ENCODE results near the gene ARMC5.
A peak's percentile ranks its signal among the peaks of the same experiment; 100 is the strongest.
"Not testable (repeated sequence)": the region's sequence is repeated elsewhere in the genome, so short reads cannot be mapped to it uniquely, and the experiment has no call there.

The ARMC5 gene, protein sequence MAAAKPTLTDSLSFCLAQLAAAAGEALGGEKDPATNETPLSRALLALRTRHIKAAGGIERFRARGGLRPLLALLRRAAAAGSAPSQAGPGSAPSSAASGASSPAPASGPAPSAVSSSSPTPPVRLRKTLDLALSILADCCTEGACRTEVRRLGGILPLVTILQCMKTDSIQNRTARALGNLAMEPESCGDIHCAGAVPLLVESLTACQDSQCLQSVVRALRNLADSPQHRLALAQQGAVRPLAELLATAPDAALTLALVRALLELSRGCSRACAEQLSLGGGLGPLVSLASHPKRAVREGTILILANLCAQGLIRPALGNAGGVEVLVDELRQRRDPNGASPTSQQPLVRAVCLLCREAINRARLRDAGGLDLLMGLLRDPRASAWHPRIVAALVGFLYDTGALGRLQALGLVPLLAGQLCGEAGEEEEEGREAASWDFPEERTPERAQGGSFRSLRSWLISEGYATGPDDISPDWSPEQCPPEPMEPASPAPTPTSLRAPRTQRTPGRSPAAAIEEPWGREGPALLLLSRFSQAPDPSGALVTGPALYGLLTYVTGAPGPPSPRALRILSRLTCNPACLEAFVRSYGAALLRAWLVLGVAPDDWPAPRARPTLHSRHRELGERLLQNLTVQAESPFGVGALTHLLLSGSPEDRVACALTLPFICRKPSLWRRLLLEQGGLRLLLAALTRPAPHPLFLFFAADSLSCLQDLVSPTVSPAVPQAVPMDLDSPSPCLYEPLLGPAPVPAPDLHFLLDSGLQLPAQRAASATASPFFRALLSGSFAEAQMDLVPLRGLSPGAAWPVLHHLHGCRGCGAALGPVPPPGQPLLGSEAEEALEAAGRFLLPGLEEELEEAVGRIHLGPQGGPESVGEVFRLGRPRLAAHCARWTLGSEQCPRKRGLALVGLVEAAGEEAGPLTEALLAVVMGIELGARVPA

DNA sequence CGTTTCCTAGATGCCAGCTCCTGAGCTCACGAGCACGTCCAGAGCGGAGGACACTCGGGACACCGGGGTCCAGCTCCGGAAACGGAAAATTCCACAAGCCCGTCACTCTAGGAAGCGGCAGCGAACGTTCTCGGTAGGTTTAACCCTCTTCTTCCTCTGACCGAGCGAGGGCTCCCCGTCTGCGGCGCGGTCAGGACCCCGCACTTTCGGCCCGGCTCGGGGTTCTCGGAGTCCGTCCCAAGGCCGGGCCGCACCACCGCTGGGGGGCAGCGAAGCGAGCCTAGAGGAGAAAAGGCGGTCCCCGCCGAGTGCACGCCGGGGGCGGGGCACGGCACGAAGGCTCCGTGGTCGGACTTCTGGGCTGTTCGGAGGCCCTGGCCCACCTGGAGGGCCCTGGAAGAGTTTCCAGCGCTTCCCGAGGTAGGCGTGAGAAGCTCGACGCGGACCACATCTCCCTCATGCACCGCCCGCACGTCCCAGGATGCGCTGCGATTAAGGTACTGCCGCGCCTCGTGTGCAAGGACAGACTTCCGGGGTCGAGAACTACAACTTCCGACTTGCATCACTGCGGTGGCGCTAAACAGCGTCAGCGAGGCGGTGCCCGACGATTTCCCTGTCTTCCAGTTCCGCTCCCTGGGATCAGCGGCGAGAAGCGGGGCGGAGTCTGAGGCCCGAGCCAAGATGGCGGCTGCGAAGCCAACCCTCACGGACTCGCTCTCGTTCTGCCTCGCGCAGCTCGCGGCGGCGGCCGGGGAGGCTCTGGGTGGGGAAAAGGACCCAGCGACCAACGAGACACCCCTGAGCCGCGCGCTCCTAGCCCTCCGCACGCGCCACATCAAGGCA lies at the start of gene ARMC5:
TSS of gene ARMC5 (plus strand) at position 658 of the 843 bp plus-strand sequence. CDS start at position 682, 24 bp downstream.
- peak; percentile 91 for DNase-seq

DNA sequence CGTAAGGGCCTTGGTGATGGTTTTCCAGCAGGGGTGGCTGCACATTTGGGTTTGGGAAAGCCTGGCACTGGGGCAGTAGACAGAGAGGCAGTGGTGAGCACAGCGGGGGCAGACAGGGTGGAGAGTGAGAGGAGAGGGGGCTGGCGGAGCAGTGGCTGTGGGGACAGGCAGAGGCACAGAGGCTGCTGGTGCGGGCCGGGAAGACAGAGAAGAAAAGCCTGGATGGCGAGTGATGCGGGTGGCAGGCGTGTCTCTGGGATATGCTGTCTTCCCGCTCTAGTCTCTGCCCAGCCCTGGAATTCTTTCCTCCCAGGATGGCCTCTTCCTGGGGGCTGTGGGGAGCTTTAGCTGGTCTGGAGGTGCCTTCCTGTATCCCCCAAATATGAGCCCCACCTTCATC lies 49.2 kb upstream of the ARMC5 start:
- DNase-seq = no peak

DNA sequence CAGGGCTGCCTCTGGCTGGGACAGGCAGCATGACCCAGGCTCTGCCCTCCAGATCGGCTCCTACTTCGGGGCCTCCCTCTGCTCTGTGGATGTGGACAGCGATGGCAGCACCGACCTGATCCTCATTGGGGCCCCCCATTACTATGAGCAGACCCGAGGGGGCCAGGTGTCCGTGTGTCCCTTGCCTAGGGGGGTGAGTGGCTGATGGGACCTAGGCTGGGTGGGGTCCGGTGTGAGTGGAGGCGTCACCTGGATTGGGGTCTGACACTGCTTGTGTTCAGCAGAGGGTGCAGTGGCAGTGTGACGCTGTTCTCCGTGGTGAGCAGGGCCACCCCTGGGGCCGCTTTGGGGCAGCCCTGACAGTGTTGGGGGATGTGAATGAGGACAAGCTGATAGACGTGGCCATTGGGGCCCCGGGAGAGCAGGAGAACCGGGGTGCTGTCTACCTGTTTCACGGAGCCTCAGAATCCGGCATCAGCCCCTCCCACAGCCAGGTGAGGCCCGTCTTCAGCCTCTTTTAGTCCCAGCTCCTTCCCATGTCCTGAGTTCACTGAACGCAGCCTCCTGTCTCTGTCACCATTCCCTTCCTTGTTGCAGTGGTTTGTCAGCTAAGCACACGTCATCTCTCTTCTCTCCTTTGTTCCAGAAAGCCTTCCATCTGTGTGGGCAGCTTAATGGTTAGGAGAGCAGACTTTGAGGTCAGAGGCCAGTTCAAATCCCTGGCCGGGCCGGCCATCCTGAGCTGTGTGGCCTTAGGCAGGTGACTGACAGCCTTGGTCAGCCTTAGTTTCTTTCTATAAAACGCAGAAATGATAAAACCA lies 48.1 kb upstream of the ARMC5 start:
- DNase-seq = no peak

DNA sequence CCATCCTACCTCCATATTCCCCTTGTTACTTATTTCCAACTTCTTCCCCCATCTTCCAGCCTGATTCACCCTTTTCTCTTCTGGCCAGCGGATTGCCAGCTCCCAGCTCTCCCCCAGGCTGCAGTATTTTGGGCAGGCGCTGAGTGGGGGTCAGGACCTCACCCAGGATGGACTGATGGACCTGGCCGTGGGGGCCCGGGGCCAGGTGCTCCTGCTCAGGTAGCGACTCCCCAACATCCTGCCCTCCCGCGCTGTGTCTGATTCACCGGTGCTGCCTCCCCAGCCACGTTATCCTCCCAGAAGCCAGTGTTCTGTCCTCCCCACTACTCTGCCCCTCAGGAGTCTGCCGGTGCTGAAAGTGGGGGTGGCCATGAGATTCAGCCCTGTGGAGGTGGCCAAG lies 46.6 kb upstream of the ARMC5 start:
- no peak for DNase-seq

DNA sequence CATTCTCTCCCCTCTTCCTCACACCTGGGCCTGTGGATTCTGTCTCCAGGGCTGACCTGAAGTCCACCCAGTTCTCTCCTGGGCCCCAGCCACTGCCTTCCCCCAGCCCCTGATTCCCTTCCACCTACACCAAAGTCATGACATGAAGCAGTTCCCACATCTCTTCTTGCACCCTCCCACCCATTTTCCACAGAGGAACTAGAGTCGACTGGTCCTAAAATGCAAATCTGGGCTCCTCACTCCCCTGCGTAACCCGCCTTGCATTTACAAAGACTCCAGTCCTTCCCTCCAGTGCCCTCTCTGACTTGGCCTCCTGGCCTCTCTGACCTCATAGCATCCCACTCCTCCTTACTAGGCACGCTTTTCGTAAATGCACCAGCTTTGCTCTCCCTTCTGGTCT lies 45.9 kb upstream of the ARMC5 start:
- no peak for DNase-seq

DNA sequence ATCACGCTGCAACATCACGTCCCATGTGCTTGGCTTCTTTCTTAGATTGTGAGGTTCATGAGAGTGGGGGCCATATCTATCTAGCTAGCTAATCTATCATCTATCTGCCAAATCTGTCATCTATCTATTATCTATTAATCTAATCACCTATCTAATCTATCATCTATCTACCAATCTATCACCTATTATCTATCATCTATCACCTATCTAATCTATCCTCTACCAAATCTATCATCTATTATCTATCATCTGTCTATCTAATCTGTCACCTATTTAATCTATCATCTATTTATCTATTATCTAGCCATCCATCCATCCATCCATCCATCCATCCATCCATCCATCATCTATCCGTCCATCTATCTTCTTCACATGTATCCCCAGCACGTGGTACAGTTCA lies 45.4 kb upstream of the ARMC5 start:
- no peak for DNase-seq

DNA sequence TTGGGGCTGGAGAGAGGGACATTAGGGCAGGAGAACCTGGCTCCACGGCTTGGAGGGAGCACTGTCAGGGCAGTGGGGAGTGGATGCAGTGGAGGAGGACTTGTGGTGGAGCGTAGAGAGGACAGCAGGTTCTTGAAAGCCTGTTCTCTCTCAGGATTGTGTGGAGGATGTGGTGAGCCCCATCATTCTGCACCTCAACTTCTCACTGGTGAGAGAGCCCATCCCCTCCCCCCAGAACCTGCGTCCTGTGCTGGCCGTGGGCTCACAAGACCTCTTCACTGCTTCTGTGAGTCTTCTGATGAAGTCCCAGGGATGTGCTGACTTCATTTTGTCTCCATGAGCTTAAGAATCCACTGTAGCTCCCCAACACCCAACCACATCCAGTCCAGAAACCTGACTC lies 44.6 kb upstream of the ARMC5 start:
- no peak for DNase-seq

DNA sequence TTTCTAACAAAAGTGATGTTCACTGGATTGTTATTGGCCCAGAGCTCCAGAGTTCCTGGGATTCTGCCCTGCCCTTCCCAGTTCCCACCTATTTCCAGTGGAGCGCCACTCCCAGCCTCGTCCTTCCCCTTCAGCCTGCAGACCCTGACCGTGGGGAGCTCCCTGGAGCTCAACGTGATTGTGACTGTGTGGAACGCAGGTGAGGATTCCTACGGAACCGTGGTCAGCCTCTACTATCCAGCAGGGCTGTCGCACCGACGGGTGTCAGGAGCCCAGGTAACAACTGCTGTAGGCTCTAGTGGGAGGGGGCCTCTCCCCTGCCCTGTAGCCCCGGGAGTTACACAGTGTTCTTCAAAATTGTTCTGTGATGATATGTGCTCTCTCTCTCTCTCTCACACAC lies 42.9 kb upstream of the ARMC5 start:
- DNase-seq = no peak

DNA sequence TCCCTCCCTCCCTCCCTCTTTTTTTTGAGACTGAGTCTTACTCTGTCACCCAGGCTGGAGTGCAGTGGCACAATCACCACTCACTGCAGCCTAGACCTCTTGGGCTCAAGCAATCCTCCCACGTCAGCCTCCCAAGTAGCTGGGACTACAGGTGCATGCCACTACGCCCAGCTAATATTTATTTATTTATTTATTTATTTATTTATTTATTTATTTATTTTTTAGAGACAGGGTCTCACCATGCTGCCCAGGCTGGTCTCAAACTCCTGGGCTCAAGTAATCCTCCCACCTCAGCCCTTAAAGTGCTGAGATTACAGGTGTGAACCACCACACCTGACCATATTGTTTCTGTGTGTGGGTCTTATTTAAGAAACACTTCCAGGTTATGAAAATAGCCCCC lies 42.3 kb upstream of the ARMC5 start:
- not testable (repeated sequence) for DNase-seq

DNA sequence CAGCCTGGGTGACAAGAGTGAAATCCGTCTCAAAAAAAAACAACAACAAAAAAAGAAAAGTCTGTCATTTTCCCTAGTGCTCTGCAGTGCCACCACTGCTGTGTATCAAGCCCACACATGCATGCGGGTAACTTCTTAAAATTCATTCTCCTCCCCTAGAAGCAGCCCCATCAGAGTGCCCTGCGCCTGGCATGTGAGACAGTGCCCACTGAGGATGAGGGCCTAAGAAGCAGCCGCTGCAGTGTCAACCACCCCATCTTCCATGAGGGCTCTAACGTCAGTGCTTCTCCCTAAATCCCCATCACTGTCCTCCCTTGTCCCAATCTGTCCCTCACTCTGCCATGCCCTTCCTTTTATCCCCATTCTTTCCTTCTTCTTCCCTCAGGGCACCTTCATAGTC lies 41.4 kb upstream of the ARMC5 start:
- no peak for DNase-seq

DNA sequence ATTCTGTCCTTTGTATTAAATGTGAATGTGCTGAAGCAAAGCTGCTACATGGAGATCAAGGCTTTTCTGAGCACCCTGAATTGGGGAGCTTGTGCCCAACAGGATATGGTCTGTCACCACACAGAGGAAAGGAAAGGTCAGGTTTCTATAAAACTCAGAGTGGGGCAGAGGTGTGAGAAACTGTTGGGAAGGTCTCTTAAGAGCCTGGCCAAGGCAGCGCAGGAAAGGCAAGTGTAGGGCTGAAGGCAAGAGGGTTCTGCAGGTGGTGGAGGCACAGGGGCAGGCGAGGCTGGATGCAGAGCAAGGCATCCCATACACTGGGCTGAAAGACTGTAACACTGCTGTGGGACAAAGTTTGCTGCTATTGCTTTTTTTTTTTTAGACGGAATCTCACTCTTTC lies 39.3 kb upstream of the ARMC5 start:
- no peak for DNase-seq

DNA sequence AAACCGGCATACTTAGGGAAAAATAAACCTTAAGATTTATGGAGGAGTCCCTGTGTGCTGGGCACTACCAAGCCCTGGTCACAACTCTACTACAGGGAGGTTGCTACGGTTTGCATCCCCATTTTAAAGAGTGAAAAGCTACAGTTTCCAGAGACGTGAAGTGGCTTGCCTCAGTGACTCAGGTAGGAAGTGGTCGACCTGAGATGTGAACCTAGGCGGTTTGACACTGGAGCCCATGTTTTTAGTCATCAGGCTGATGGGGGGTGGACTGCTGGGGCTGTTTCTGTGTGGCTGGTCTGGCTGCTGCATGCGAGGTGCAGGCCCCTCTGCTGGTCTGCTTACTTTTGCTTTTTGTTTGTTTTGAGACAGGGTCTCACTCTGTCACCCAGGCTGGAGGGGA lies 37.7 kb upstream of the ARMC5 start:
- peak; percentile 13 for DNase-seq

DNA sequence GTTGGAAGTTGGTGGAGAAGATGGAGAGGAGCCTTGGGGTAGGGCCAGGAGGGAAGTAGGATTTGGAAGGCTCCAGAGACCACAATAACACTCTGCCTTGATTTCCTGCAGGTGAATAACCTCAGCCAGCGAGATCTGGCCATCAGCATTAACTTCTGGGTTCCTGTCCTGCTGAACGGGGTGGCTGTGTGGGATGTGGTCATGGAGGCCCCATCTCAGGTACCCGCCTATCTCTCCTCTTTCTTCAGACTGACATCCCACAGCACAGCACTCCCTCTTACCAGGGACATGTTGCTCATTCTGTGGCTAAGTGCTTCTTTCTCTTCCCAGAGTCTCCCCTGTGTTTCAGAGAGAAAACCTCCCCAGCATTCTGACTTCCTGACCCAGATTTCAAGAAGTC lies 36.1 kb upstream of the ARMC5 start:
- DNase-seq = no peak

DNA sequence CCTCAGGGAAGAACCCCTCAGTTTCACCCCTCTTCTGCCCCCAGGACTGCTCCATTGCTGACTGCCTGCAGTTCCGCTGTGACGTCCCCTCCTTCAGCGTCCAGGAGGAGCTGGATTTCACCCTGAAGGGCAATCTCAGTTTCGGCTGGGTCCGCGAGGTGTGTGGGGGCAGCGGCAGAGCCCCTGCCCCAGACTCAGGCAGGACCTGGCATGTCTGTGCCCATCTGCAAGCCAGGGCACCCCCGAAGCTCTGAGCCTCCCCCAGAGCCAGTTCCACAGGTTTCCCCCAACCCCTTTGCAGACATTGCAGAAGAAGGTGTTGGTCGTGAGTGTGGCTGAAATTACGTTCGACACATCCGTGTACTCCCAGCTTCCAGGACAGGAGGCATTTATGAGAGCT lies 35.5 kb upstream of the ARMC5 start:
- DNase-seq = no peak

DNA sequence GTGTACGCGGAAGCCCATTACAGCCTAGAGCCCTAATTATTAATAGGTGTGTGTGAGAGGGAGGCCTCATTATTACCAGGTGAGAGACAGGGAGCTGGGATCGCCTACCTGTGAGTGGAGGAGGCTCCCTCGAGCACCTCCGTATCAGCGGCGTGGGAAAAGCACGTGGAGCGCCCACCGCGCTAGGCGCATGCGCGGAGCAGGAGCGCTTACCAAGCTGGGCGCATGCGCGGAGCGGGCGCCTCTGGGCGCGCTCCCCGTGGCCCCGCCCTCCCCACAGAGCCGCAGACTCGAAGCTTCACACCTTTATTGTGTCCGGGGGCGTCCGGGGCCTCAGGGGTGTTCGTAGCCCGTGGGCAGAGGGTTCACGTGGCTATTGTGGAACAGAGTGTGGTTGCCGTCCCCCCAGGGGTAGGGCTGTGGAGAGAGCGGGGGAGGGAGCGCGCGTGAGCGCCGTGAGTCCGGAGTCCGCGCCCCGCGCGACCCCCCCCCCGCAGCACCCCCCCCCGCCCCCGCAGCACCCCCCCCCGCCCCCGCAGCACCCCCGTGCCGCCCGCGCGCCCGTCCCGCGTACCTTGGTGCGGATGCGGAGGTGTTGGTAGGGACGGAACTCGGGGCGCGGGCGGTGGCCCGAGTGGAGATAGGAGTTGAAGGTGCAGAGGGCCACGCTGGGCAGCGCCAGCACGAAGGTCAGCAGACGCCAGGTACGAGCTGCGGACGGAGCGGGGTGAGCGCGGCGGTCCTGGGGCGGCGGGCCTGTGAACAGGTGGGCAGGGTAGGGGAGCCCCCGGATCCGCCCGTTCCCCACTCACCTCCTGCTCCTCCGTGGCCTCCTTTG lies 31.6 kb upstream of the ARMC5 start:
- peak; percentile 74 for DNase-seq

DNA sequence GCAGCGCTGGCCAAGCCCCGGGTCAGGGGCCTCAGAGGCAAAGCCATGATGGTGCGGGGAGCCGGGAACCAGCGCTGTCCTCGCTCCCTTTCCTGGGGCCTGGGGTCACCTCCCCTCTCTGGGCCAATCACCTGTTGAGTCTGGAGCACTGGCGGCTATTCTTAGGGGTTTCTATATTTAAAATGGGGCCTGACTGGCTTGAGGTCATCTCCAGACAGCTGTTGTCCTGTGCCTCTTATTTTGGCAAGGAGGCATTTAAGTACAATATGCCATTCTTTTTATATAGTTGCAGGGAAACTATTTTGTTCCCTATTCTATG lies 31.1 kb upstream of the ARMC5 start, which contains the start of gene COX6A2:
TSS of gene COX6A2 (minus strand) at position 82 of the 319 bp plus-strand sequence. CDS start at position 47, 35 bp downstream.
- no peak for DNase-seq

DNA sequence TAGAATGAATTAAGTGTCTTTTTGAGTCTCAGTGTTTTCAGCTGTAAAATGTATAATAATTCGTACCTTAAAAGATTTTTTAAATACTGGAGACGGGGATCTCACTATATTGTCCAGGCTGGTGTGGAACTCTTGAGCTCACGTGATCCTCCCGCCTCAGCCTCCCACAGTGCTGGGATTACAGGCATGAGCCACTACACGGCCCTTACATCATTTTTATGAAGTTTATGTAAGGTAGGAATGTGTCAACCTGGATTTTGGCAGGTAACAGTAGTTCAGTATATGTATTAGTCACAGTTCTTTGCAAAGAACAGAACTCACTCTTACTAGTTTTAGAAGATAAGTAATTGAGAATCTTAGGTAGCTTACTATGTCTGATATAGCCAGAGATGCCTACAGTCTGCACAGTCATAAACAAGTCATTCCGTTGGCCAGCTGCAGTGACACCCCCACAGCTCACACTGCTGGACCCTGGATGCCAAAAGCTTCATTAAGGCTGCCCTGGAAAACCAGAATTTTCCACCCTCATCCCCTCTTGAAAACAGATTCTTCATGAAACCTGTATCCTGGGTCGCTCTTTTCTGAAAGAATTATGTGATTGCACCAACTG lies 30.6 kb upstream of the ARMC5 start:
- no peak for DNase-seq

DNA sequence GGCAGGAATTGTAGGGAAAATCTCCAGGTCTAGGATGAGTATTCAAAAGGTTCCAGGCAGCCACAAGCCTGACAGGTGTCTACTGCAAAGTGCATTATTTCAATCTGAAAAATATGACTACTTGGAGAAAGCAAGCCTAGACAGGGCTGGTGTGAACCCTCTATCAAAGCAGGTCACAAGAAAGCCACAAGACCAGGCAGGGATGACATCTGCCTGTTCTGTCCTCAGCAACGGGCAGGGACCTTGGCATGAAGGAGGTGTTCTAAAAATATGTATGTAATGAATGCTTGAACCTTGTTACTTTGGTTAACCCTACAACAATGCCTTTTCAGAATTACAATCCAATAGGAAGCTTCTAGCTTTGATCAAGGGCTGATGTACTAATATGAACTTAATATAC lies 30.0 kb upstream of the ARMC5 start:
- DNase-seq = no peak

DNA sequence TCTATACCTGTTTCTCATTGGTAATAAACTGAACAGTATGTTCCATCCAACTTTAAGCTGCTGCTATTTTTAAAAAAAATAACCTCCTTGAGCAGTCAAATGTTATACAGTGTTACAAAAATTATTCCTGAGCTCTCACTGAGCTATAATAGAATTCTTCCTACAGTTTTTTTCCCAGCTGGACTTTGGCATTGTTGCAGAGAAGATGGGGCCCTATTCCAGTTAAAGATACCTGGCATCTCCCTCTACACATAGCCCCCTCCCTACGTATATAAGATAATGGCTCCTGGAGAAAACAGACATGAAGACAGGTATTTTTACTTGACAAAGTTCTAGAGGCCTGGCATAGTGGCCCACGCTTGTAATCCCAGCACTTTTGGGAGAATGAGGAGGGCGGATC lies 29.5 kb upstream of the ARMC5 start:
- no peak for DNase-seq

DNA sequence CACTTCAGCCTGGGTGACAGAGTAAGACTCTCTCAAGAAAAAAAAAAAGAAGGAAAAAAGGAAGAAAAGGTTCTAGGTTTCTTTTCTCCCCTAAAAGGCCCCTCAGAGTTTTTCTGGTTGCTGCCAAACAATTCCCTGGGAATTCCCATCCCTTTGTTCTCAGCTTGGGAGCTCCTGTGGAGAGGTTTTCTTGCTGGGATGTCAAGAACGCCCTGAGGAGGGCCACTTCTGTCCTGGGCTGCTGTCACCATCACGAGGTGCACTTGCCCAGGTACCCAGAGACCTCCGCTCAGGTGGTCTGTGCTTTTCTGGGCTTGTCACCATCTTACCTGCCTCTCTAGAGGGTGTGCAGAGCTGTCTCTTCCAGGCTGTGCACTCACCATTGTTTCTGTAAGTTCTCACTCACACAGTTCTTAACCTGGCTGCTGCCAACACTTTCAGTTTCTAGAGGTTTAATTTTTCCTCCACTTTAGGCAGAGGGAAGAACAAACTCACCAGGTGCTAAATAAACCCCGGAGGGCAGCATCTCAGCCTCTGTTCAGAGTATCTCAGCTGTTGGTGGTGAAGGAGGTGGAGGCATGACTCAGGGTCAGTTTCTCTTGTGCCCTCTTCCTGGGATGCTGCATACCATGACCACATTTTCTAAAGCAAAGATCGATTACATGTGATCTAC lies 28.8 kb upstream of the ARMC5 start:
- no peak for DNase-seq

Data from activated T-cell treated with anti-CD3 and anti-CD28 coated beads for 4 hours (primary cell).